Lung microvascular endothelial cell (primary cell): ENCODE measurements around the gene PRIM1. TPM values are rescaled to one million over a fixed set of nuclear protein-coding genes. Genes with fewer than 3 reads are reported as not detected.
"Not testable (repeated sequence)": the region's sequence is repeated elsewhere in the genome, so short reads cannot be mapped to it uniquely, and the experiment has no call there.

Experiments
- DNase-seq, 2 donors: peaks; one replicate each; pipeline versions ENCODE4 v3.0.0 to v3.0.0-alpha.2; 2010; ENCODE audit warnings: low read depth in 2 of 2
- total RNA-seq: library from RNA; depleted of rRNA; stranded (reverse); fragments of >200 nt; gene quantifications from 2 replicates; pipeline ENCODE4 v1.2.1, GENCODE V29; 2014

The PRIM1 gene
- total RNA-seq, 1 donor from 2014 or later: 2.6 TPM

DNA sequence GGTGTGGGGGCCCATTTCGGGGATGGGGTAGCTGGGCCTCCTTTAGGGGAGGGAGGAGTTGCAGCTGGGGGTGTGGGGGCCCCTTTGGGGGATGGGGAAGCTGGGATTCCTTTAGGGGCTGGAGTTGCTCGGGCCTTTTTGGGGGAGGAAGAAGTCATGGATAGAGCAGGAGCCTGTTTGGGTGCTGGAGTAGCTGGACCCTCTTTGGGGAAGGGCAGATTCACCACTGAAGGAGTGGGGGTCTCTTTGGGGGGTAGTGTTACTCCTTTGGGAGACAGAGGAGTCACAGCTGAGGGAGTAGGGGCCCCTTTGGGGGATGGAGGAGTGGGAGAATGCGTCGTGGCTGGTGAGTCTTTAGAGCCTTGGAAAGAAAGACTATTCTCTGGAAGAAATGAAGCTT is 33.5 kb downstream of the PRIM1 start:
- no peak for DNase-seq

DNA sequence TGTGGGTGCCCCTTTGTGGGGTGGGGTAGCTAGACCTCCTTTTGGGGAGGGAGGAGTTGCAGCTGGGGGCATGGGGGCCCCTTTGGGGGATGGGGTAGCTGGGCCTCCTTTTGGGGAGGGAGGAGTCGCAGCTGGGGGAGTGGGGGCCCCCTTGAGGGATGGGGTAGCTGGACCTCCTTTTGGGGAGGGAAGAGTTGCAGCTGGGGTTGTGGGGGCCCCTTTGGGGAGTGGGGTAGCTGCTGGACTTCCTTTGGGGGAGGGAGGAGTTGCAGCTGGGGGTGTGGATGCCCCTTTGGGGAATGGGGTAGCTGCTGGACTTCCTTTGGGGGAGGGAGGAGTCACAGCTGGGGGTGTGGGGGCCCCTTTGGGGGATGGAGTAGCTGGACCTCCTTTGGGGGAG is 34.0 kb downstream of the PRIM1 start:
- no peak for DNase-seq

DNA sequence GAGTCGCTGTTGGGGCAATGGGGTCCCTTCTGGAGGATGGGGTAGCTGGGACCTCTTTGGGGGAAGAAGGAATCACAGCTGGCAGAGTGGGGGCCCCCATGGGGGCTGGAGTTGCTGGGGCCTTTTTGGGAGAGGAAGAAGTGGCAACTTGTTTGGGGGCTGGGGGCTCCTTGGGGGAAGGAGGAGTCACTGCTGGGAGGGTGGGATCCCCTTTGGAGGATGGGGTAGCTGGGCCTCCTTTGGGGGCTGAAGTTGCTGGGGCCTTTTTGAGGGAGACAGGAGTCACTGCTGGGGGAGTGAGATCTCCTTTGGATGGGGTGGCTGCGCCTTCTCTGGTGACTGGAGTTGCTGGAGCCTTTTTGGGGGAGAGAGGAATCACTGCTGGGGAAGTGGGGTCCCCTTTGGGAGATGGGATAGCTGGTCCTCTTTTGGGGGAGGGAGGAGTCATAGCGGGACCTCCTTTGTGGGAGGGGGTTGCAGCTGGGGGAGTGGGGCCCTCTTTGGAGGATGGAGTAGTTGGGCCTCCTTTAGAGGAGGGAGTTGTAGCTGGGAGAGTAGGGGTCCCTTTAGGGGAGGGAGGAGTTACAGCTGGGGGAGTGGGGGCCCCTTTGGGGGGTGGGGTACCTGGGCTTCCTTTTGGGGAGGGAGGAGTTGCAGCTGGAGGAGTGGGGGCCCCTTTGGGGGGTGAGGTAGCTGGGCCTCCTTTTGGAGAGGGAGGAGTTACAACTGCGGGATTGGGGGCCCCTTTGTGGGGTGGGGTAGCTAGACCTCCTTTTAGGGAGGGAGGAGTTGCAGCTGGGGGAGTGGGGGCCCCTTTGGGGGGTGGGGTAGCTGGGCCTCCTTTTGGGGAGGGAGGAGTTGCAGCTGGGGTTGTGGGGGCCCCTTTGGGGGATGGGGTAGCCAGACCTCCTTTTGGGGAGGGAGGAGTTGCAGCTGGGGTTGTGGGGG is 34.9 kb downstream of the PRIM1 start:
- no peak for DNase-seq

DNA sequence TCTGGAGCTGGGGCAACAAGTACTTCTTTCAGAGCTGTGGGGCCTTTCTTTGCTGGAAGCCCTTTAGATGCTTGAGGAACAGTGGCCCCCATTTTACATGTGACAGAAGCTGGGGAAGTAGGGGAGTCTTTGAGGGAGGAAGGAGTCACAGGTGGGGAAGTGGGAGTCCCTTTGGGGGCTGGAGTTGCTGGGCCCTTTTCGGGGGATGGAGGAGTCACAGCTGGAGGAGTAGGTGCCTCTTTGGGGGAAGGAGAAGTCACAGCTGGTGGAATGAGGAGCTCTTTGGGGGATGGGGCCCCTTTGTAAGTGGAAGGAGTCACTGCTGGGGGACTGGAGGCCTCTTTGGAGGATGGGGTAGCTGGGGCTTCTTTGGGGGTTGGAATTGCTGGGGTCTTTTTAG is 35.7 kb downstream of the PRIM1 start:
- no peak for DNase-seq

DNA sequence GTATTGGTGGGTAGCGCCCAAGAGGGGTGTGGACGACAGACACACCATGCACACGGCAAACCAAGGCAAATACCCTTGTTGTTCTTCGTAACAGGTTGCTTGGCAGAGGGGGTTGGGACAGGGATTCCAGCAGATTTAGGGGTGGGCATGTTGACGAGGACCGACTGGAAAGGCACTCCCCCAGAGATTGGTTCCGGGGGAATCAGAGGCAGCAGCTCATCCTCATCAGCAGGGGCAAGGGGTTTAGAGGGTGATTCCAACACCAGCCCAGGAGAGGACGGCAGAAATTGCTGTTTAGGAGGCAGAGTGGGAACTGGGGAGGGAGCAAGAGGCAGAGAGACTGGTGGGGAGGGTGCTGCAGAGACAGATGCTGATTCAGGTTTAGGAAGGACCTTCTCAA is 36.3 kb downstream of the PRIM1 start:
- DNase-seq: no peak

DNA sequence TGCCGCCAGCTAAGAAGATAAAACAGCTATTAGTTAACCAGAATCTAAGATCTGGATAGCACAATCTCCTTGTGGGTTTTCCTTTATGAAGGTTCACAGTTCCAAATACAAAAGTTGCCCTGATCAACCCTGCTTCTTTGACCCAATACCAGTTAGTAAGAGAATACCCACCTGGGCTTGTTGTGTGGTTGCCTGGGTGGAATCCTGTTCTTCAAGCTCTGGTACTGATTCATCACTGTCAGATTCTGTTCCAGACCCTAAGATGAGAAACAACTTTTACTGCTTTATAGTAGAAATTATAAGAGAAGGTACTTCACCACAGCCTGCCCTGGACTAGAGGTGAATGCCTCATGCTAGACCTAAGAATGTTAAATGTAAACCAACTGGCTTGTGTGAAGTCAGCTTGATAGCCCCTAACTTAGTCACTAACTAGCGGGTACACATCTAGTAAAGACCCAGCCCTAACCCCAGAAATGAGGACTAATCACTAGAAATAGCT is 37.6 kb downstream of the PRIM1 start:
- no peak for DNase-seq

GRCh38 chr12:56713345-56713744 is 38.8 kb downstream of the PRIM1 start:
- DNase-seq: no peak

- DNase-seq: no peak
These were observed 42.3 kb downstream of the PRIM1 start for GRCh38 chr12:56709759-56710376.

DNA sequence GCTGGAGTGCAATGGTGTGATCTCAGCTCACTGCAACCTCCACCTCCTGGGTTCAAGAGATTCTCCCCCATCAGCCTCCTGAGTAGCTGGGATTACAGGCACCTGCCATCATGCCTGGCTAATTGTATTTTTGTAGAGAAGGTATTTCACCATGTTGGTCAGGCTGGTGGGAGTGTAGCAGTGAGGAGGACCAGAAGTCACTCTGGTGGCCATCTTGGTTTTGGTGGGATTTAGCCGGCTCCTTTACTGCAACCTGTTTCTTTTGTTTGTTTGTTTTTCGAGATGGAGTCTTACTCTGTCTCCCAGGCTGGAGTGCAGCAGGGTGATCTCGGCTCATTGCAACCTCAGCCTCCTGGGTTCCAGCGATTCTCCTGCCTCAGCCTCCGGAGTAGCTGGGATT is 47.6 kb downstream of the PRIM1 start:
- not testable (repeated sequence) for DNase-seq

GRCh38 chr12:56699020-56699661 is 53.0 kb downstream of the PRIM1 start:
- DNase-seq: no peak

DNA sequence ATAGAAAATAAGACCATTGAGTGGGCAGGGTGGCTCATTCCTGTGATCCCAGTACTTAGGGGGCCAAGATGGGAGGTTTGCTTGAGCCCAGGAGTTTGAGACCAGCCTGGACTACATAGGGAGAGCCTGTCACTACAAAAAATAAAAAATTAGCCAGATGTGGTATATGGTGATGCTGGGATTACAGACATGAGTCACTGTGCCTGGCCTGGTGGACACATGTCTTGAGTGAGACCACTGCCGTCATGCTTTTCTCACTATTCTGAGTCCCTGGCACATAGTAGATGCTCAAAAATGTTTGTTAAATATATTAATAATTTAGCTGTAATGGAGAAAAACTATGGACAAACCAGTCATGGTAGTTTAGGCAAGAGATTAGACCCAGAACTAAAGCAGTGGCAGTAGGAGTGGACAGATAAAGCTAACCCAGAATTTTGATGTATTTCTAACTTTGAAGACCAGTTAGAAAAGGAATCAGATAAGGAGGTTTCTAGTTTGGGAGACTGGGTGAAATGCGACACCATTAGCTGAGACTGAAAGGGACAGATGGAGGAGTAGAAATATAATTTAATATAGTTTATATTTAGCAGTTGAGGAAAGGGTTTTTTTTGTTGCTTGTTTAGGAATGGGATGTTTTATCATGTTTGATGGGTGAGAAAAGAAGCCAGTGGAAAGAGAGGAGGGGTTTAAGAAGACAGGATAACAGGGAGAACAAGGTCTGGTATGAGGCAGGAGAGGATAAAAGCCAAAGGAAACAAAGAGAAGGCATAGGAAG is 56.6 kb downstream of the PRIM1 start:
- DNase-seq: no peak

GRCh38 chr12:56694161-56694560 is 58.0 kb downstream of the PRIM1 start:
- DNase-seq: no peak

DNA sequence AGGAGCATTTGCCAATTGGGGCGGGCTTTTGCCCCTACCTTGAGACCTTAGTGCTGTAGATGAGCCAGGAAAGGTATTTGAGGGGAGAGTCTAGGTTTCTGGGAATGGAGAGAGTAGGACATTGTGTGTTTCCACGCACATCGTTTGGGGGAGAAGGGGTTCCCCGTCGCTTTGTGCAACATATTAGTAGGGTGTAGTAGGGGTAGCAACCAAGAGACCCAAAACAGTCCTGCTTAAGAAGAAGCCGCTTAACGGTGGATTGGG is 63.3 kb downstream of the PRIM1 start:
- DNase-seq: no peak

- peak; percentile 97 to 99 for DNase-seq
These were observed 63.8 kb downstream of the PRIM1 start, which contains the start of gene PTGES3 for GRCh38 chr12:56688129-56688845. TSS of gene PTGES3 (minus strand) at chr12:56688284. CDS start at chr12:56687999, 285 bp downstream.

- DNase-seq: peak; percentile 45 to 52
These were observed 64.6 kb downstream of the PRIM1 start for GRCh38 chr12:56687223-56688128.

GRCh38 chr12:56684745-56685359 is 67.3 kb downstream of the PRIM1 start:
- DNase-seq: no peak

- no peak for DNase-seq
These were observed 69.8 kb downstream of the PRIM1 start for GRCh38 chr12:56682323-56682722.
